GM12891 (cell line): Measurements from ENCODE around the gene RARB.
A peak's percentile ranks its signal among the peaks of the same experiment; 100 is the strongest.

ENCODE experiments used
- DNase-seq: peaks from one replicate; pipeline ENCODE4 v3.0.0; 2011; ENCODE audit warnings: low spot score; ENCODE audit not compliant: insufficient read length
- FAIRE-seq: peaks from 2 replicates; lab custom pipeline; 2011; peaks lifted over from hg19 to GRCh38; lab: Jason Lieb, UNC
- PAX5 ChIP-seq: IDR thresholded peaks from 2 replicates; pipeline ENCODE4 v1.6.1; 2011; ENCODE audit warnings: low read length, moderate library complexity, mild to moderate bottlenecking; ENCODE audit not compliant: insufficient read depth, severe bottlenecking
- POLR2A ChIP-seq: IDR thresholded peaks from 2 replicates; pipeline ENCODE4 v1.6.1; 2011; ENCODE audit warnings: low read depth, low read length, control low read depth
- POLR2AphosphoS5 ChIP-seq: IDR thresholded peaks from 2 replicates; pipeline ENCODE4 v1.6.1; 2011; ENCODE audit warnings: low read depth, low read length, control low read depth
- POU2F2 ChIP-seq: IDR thresholded peaks from 2 replicates; pipeline ENCODE4 v1.6.1; 2011; ENCODE audit warnings: low read depth, mild to moderate bottlenecking, control low read depth, low read length, moderate library complexity
- SPI1 ChIP-seq: IDR thresholded peaks from 2 replicates; pipeline ENCODE4 v1.6.1; 2011; ENCODE audit warnings: low read depth, low read length, control low read depth
- TAF1 ChIP-seq: IDR thresholded peaks from 2 replicates; pipeline ENCODE4 v1.6.1; 2011; ENCODE audit warnings: low read depth, low read length, control low read depth

RARB gene

DNA sequence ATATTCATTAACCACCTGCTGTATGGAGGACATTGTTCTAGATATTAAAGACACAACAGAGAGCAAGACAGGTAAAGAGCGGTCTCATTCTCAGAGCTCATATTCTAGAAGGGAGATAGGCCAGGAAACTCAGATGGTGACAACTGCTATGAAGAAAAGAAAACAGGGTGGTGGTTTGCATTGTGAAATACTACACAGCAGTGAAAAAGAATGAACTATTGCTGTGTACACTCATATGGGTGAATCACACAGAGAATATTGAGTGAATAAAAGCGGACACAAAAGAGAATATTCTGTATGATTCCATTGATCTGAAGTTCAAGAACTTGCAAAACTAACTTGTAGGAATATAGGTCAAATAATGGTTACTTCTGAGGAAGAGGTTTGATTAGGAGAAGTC is 159.9 kb downstream of the RARB start:
- TF ChIP-seq PAX5 (no peak), TAF1 (no peak), SPI1 (no peak), POLR2AphosphoS5 (no peak), POU2F2 (no peak), POLR2A (no peak)
- FAIRE-seq (no peak), DNase-seq (no peak)

DNA sequence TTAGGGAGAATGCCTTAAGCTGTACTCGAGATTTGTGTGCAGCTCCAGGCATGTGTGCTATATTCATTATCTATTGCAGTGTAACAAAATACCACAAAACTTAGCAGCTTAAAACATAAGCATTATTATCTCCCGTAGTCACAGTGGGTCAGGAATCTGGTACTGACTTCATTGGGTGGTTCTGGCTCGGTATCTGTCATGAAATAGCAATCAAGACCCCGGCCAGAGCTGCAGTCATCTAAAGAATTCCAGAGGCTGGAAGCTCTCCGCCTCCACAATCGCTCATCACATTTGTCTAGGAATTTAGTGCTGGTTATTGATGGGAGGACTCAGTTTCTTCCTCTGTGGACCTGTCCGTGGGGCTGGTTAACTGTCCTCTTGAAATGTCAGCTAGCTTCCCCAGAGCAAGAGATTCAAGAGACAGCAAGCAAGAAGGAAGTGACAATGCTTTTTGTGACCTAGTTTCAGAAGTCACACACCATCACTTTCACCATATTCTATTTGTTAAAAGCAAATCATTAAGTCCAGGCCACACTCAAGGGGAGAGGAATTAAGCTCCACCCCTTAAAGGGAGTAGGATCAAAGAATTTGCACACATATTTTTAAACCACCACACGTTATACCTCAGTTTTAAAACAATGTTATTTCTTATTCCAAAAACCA is 160.5 kb downstream of the RARB start:
- no peak for FAIRE-seq
- TF ChIP-seq TAF1 (no peak), PAX5 (no peak), POLR2A (no peak), POLR2AphosphoS5 (no peak), SPI1 (no peak), POU2F2 (no peak)
- DNase-seq: no peak

DNA sequence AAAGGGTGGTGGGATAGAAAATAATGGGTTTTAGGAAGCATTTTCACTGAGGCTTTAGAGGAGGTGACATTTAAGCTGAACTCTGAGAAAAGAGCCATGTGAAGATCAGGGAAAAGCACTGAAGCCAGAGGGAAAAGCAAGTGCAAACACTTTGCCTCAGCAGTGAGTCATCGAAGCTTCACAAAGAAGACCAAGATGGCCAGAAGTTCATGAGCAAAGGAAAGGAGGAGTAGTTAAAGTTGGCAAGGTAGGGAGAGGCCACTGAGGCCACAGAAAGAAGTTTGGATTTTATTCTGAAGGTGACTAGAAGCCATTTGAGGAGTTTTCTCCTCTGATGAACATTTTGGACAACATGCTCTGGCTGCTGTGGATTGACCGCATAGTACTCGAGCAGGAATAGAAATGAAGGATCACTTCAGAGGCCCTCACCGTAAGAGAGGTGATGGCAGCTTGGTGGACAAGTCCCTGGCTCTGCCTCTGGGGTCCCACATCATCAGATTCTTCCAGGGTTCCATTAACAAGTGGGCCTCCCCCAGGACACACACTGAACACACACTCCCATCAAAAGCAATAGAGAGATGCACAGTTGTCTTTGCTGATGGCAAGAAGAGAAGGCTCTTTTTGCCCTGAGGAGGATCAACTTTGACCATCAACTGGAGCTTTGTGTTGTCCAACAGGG is 161.2 kb downstream of the RARB start:
- no peak for DNase-seq
- TF ChIP-seq POU2F2 (no peak), SPI1 (no peak), POLR2A (no peak), PAX5 (no peak), TAF1 (no peak), POLR2AphosphoS5 (no peak)
- FAIRE-seq: no peak

DNA sequence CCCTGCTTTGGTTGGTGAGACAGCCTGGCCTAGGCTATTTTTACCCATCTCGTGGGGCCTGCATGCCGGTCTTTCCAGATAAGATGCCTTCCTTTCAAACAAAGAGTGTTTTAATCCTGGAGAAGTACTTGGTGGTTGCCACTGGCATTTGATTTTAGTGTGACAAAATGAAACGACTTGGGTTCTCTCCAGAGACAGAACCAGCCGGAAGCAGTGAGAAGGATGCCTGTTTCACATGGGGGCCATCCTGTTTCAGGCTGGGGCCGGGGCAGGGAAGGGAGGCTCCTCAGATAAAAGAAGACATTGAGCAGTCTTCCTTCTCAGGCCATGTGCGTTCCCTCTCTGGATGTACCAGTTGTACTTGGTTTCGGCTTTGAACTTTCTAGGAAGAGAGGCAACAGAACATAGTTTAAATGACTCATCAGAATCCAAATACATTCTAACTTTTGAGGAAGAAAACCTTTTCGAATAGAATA is 161.8 kb downstream of the RARB start:
- FAIRE-seq (no peak), DNase-seq (no peak)
- TF ChIP-seq PAX5: no peak
- TF ChIP-seq POU2F2: no peak
- no peak for TF ChIP-seq POLR2AphosphoS5
- no peak for TF ChIP-seq POLR2A
- no peak for TF ChIP-seq TAF1
- TF ChIP-seq SPI1: no peak

DNA sequence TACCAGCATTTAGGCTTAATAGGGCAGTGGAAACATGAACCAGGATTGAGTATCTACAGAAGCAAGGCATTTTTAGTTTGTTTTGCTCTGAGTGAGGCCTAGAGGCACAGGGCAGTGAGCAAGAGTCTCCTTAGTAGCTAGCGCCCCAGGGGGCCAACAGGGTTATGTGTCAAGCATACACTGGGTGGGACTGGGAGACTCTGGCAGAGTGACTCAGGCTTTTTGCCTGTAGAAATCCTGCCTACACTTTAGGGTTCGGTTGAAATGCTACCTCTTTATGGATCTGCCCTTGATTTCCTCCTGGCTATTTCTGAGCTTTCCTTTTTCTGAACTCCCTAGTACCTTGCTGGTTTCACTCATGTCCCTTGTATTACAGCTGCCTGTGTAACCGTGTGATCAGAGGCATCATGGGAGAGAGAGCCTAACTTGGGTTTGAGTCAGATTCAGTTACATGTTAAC is 164.5 kb downstream of the RARB start:
- no peak for FAIRE-seq
- TF ChIP-seq TAF1 (no peak), PAX5 (no peak), SPI1 (no peak), POLR2A (no peak), POU2F2 (no peak), POLR2AphosphoS5 (no peak)
- DNase-seq: no peak

DNA sequence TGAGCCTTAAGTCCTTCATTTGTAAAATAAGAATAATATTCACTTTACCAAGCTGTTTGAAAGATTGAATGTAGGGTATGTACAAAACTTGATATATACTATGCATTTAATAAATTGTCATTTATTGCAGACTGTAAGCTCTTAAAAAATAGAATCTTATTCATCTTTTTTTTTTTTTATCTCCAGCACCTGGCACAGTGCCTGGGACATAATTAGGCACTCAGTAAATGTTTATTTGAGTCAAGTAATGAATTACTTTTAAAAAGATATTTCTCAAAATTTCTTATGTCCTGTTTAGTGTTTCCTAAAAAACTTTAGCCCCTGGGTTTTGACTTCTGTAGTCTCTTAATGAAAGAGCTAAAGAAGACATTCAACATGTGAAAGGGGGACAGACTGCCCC is 164.9 kb downstream of the RARB start:
- no peak for FAIRE-seq
- no peak for DNase-seq
- no peak for TF ChIP-seq POU2F2
- TF ChIP-seq PAX5: no peak
- TF ChIP-seq POLR2AphosphoS5: no peak
- no peak for TF ChIP-seq POLR2A
- no peak for TF ChIP-seq SPI1
- TF ChIP-seq TAF1: no peak

DNA sequence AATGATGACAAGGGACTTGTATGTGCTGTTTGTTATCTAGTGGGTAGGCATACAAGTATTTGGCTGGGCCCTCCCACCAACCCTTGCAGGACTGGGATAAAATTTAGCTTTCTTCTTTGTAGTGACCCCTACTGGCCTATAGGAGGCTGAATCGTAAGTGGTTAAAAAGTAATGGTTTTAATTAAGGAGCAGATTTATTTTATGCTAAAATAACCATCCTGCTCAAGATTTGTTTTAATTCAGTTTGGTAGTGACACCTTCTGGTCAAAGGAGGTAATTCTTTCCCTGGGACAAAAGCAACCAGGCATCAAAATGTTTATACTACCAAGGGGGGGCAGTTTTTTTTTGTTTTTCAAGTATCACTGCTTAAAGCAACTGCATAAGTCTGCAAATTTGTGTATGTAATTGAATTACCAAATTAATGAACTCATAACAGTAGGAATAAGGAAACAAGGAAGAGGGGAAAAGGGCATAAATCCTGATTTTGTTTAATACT is 166.0 kb downstream of the RARB start:
- FAIRE-seq: peak; percentile 50
- TF ChIP-seq POLR2AphosphoS5 (no peak), POU2F2 (no peak), SPI1 (no peak), TAF1 (no peak), PAX5 (no peak), POLR2A (no peak)
- DNase-seq: no peak

DNA sequence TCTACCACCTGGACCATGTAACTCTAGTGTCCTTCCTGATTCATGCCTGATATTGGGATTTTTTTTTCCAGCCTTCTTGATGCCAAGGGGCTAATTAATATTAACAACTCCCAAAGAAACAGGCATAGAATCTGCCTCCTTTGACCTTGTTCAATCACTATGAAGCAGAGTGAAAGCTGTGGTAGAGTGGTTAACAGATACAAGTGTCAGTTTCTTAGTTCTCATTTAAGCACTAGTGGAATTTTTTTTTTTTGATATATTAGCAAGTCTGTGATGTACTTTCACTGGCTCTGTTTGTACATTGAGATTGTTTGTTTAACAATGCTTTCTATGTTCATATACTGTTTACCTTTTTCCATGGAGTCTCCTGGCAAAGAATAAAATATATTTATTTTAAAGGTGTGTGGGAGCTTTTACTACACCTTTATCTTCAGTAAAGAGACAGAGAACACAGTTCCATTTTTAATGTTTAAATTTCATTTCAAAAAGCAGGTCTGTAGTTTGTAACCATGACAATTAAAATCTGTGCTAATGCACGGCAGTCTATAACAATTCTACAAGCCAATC is 169.6 kb downstream of the RARB start:
- no peak for TF ChIP-seq POLR2A
- no peak for TF ChIP-seq POU2F2
- no peak for TF ChIP-seq POLR2AphosphoS5
- TF ChIP-seq TAF1: no peak
- FAIRE-seq (no peak), DNase-seq (no peak)

DNA sequence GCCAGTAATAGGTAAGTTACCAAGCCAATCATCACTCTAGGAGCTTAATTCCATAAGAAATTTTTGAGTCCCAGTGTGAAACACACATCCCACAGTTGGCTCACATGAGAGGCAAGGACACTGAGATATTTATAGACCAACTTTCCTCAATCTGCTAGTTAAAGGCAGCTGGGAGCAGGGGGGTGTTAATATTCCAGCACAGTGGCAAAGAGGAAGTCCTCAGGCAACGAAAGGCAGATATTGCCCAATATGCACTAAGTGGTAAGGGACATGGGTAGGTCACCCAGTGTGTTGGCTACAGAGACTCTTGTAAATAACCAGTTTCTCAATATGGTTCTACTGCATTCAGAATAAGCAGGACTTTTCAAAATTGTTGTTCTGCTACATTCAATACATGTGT is 175.6 kb downstream of the RARB start:
- FAIRE-seq: no peak
- TF ChIP-seq PAX5 (no peak), SPI1 (no peak), TAF1 (no peak), POLR2A (no peak), POLR2AphosphoS5 (no peak), POU2F2 (no peak)
- no peak for DNase-seq
